GM23248 (cell line): ENCODE data around the gene MED15.

Experiments used
- EZH2 ChIP-seq: fragments of 200-600 bp; sonication (generic); IDR thresholded peaks from 2 replicates; pipeline ENCODE4 v1.6.1; 2018; ENCODE audit warnings: antibody characterized with exemption, mild to moderate bottlenecking; ENCODE audit not compliant: insufficient read depth, poor library complexity, severe bottlenecking
- EZH2phosphoT487 ChIP-seq: fragments of 200-600 bp; sonication (generic); IDR thresholded peaks from 2 replicates; pipeline ENCODE4 v1.6.1; 2018; ENCODE audit warnings: antibody characterized with exemption, moderate library complexity, mild to moderate bottlenecking, low read depth; ENCODE audit not compliant: insufficient read depth

- TF ChIP-seq EZH2 (no peak), EZH2phosphoT487 (no peak)
Observed at GRCh38 chr22:20498913-20499312, 8.5 kb upstream of the MED15 start.
